GM19238 (cell line): ENCODE measurements around the gene HMCN1.

Experiments used
- DNase-seq: peaks from one replicate; pipeline ENCODE4 v3.0.0; 2011; ENCODE audit warnings: low spot score; ENCODE audit not compliant: insufficient read length

The HMCN1 gene

DNA sequence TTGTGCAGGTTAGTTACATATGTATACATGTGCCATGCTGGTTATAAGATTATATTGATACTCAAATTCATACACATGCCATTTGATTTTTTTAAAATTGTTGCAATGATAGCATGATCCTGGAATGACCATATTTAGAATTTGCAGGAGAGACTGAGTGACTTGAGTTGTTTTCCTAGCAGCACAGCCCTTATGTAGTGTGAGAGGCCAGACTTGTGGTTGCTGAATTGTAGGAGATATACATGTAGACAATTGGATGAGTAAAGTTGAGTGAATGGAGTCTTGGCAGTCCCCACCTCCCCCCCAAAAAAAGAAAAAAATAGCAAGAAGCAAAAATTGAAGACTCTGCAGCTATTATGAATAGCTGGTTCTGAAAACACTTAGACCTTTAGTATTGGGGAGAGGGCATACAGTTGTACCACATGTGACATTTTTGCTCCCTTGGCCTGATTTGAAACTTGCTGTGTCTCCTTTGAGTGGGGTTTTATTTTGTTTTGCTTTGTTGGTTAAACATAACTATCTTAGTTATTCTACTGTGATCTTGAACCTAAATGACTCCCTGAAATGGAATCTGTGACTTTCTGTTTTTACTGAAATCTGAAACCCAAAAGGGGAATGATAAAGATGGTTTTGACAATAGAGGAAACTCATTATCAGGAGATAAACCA, 280.3 kb downstream of the HMCN1 start:
- no peak for DNase-seq

DNA sequence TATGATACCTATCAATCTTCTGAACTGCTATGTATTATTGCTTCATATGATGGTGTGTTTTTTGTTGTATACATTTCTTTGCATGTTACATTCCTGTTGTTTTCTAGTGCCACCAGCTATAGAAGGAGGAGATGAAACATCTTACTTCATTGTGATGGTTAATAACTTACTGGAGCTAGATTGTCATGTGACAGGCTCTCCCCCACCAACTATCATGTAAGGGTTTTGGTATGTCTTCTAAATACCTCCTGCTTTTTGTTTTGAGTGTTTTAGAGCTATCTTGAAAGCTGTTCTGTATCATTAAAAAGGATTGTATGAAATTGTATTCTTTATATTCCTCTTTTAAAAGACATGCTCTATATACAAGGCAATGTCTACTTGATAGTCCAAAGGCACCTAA, 282.7 kb downstream of the HMCN1 start:
- no peak for DNase-seq

DNA sequence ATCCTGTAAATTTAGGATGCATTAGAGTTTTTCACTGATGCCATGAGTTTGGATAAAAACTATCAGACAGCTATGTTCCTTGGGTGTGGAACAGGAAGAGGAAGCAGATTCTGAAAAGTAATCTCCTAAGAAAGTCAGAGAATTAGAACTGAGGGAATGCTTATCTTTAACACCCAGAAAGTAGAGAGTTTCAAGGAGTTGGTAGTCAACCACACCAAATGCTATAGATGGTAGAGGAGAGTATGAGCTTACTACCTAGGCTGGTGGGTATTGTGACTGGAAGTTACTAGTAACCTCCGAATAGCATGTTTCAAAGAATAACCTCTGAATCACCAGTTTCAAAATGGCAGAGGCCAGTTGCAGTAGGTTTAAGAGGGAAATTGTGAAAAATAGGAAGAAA, 288.0 kb downstream of the HMCN1 start:
- DNase-seq = no peak

- no peak for DNase-seq
Observed at GRCh38 chr1:186026946-186027345, 292.8 kb downstream of the HMCN1 start.

DNA sequence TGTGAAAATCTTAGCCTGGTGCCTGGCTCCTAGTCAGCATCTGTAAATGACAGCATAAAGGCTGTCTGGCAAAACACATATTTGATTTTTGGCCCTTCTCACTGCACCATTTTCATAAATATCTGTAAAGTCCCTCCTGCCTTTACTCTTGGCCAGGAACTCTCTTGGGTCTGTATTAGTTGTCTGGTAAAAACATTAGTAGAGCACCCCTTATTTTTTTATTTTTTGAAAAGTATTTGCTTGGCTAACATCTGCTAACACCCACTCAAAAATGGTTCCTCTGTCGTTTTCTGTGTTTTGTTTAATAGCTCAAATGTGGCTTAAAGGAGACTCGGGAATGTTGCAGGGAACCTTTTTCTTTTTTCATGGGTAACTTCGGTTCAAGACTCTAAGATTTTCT, 293.4 kb downstream of the HMCN1 start:
- no peak for DNase-seq

- DNase-seq = no peak
Observed at GRCh38 chr1:186030453-186030852, 296.3 kb downstream of the HMCN1 start.

DNA sequence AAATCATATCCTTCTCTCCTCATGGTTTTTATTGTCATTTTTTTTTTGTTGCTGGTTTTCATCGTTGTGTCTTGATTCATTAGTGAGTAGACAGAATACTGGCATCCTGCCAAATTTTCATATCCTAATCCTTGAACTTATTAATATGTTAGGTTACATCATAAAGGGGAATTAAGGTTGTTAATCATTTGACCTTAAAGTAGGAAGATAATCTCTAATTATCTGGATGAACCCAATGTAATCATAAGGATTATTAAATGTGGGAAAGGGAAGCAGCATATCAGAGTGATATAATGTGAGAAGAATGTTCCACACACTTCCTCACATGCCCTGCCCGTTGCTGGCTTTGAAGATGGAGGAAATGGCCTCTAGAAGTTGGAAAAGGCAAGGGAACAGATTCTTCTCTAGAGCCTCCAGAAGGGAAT, 299.7 kb downstream of the HMCN1 start:
- no peak for DNase-seq

- no peak for DNase-seq
Observed at GRCh38 chr1:186042230-186042629, 308.0 kb downstream of the HMCN1 start.

GRCh38 chr1:186043296-186043695, 309.1 kb downstream of the HMCN1 start:
- DNase-seq = no peak

DNA sequence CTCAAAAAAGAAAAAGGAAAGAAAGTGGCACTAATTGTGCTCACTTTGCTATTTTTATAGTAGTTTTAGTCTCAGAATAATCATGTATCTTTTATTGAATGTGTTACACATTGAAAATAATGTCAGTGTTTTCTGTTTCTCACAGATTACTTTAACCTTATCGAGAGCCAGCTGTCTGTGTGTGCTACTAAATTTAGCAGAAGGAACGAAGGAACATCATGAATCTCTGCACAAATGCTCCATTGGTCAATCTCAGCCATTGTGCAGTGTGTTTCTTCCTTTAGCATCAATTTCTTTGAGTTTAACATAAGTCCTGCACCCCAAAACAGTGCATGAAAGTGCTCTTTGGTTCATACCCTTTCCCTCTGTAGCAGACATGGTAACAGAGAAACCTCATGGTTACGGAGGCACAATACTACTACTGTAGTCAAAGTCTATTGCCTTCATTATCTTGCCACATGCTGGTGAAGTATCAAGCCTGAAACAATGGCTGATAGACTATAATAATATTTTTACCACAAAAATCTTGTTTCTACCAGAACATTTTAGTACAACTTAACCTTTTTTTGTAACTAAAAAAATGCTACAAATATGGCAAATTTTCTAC, 310.0 kb downstream of the HMCN1 start:
- no peak for DNase-seq

DNA sequence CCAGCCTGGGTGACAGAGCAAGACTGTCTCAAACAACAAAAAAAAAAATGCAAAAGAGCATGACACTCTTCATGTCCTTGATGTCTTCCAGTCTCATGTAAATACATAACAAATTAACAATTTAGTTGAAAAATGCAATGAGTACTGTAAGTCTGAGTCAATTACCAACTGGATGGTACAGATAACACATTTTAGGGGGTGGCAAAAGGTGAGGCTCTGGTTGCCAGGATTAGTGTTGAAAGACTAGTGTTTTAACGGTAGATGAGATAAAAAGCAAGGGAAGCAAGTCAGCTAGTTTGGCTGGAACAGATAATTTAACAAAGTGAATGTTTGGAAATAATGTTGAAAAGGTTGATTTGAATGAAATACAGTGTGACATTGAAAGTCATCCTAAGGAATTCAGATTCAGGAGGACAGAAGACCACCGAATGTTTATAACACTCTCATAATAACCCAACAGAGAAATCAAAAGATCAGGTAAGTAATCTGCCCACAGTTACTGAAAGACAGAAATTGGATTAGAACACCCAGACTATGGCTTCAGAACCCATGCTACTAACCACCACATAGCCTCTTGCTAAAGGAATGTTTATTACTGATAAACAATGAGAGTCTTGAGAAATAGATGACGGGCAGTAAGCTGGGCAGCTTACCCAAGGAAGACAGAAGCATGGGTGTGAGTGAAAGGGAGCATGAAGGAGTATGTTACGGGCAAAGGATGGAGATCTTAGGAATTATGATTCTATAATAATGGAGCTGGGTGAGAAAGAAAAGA, 312.4 kb downstream of the HMCN1 start:
- no peak for DNase-seq

DNA sequence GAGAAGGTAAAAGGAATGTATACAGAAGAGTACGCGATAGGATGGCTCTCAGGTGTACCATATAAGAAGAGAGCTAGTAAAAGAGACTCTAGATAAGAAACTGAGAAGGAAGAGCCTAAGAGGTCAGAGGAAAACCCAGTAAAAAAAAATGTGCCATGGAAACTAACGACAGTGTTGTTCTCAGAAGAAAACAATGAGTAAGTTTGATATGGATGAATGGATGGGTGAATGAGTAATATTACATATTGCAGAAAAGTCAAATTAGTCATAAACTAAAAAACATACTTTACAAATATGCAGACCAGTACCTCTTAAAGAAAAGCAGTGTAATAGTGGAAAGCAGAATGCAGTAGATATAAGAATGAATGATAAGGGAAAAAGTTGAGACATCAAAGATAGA, 316.2 kb downstream of the HMCN1 start:
- no peak for DNase-seq

- DNase-seq = no peak
Observed at GRCh38 chr1:186054003-186054402, 319.8 kb downstream of the HMCN1 start.

GRCh38 chr1:186054932-186055331, 320.7 kb downstream of the HMCN1 start:
- no peak for DNase-seq

DNA sequence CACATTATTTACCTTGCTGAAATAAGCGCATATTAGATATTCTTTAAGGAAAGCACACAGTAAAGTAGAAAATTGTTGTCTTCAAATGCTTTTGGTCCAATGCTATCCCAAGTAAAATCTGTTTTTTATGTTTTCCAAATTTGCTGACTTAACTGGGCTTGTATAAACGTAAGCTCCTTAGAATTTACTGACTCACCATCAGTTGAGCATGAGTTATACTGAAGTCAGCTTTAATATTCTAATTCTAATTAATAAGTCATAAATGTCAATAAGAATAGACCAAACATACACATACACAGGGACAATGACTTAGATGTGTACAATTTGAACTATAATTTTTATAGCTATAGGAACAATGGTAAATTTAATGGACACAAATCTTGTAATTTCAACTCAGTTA, 321.7 kb downstream of the HMCN1 start:
- no peak for DNase-seq

DNA sequence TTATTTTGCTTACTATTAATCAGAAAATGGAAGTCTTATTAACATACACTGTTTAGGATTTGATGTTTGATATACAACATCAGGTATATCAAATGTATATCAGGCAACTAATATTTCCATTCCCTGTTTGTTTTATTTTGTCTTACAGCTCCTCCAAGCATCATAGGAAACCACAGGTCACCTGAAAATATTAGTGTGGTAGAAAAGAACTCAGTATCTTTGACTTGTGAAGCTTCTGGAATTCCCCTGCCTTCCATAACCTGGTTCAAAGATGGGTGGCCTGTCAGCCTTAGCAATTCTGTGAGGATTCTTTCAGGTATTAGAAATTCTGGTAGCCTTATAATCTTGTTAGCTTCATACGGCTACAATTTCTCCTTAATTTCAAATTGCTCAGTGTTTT, 322.9 kb downstream of the HMCN1 start:
- no peak for DNase-seq

- no peak for DNase-seq
Observed at GRCh38 chr1:186059311-186059710, 325.1 kb downstream of the HMCN1 start.

DNA sequence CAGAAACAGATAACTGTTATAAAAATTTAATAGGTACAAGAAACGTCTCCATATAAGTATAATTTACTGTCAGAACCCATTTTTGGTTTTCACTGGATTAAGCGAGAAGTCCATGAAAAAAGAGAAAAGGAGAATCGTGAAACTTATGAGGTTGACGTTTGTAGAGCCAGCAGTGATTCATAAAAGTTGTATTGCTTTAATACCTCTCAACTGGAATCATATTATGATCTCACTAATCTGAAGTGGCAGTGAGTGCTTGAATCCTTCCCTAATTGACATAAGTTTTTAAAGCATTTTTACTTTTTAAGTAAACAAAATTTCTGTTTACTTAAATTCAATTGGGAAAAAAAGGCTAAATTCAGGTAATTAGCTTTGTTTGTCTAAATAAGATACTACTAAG, 325.6 kb downstream of the HMCN1 start:
- no peak for DNase-seq

DNA sequence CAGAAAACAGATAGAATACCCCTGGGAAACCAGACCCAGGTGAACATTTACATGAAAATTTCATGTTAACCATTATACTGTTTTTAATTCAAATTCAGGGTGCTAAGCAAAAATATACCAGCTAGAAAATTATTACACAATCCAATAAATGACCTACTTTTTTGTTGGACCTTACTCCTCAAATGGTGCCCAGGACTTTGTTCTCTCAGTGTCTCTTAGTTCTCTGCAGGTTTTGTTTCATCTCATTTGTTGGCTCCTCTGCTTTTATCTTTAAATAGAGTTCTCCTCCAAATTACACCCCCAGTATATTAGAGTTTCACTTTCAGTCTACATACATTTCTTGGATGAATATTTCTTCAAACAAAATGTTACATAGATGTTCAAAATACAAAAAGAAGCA, 326.0 kb downstream of the HMCN1 start:
- no peak for DNase-seq

DNA sequence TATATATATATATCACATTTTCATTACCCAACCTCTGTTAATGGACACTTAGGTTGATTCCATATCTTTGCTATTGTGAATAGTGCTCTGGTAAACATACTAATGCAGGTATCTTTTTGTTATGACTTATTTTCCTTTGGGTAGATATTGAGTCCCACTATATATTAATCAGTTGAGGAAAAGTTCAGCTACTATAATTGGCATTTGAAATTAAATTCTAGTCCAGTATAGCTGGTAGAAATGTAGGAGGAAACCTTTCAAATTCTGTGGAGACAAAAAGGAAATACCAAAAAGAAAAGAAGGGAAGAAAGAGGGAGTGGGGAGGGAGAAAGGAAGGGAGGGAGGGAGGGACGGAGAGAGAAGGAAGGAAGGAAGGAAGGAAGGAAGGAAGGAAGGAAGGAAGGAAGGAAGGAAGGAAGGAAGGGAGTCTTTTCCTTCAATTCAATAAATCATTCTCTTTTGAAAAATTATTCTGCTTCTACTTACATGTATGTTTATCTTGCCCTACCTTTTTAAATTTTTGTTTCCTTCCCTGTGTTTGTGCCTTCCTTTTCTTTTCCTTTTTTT, 329.0 kb downstream of the HMCN1 start:
- no peak for DNase-seq

GRCh38 chr1:186066411-186066810, 332.2 kb downstream of the HMCN1 start:
- DNase-seq = no peak

DNA sequence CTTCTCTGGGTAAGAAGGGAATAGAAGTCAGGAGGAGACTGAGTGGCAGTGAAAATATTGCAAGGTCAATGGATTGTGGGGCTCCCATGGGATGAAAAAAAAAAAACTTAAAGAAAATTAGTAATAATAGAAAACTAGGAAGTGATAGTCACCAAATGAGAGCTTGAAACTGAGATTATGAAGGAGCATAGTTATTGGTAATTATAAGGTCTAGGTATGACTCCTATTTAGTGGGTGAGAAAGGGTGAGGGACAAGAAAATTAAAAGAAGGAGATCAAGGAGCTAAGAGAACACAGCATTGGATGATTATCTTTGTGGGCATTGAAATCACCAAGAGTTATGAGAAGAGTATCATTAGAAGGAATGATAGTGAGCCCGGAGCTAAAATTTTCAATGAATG, 339.5 kb downstream of the HMCN1 start:
- no peak for DNase-seq
